HFF-Myc (cell line): ENCODE data around the gene PLOD3.
"Not testable (repeated sequence)": the region's sequence is repeated elsewhere in the genome, so short reads cannot be mapped to it uniquely, and the experiment has no call there.

Experiments used
- DNase-seq: peaks from one replicate; pipeline ENCODE4 v3.0.0-alpha.2; 2011; ENCODE audit warnings: low read depth; ENCODE audit errors: extremely low read depth
- H3K4me3 ChIP-seq: replicated peaks from 2 replicates; pipeline ENCODE4 v1.5.1; 2011; ENCODE audit warnings: low read depth, mild to moderate bottlenecking, control low read depth, low read length
- TF ChIP-seq, protein P1 (sequence below): IDR thresholded peaks from 2 replicates; pipeline ENCODE4 v1.5.1; 2012; ENCODE audit warnings: mild to moderate bottlenecking, low read depth, low read length, control low read depth; ENCODE audit errors: missing control alignments

Gene PLOD3

DNA sequence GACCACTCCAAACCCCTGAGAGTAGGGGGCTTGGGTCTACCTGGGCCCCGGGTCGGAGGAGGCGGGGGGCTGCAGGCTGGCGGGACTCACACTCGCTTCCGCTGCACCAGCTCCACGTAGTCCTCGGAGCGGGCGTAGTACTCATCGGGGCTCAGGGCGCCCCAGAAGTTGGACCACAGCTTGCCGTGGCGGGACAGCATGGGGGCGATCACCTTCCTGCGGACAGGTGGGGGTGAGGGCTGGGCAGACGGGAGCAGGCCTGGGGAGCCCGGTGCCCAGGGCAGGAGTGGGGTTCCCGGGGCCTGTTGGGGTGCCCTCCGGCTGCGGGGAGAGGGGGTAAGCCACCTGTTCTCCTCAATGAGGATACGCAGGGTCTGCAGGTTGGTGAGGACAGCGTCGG, 5.9 kb downstream of the PLOD3 start:
- no peak overlapping the region for H3K4me3 ChIP-seq
- DNase-seq, result no peak
- TF ChIP-seq, protein P1, sequence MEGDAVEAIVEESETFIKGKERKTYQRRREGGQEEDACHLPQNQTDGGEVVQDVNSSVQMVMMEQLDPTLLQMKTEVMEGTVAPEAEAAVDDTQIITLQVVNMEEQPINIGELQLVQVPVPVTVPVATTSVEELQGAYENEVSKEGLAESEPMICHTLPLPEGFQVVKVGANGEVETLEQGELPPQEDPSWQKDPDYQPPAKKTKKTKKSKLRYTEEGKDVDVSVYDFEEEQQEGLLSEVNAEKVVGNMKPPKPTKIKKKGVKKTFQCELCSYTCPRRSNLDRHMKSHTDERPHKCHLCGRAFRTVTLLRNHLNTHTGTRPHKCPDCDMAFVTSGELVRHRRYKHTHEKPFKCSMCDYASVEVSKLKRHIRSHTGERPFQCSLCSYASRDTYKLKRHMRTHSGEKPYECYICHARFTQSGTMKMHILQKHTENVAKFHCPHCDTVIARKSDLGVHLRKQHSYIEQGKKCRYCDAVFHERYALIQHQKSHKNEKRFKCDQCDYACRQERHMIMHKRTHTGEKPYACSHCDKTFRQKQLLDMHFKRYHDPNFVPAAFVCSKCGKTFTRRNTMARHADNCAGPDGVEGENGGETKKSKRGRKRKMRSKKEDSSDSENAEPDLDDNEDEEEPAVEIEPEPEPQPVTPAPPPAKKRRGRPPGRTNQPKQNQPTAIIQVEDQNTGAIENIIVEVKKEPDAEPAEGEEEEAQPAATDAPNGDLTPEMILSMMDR, result no peak

DNA sequence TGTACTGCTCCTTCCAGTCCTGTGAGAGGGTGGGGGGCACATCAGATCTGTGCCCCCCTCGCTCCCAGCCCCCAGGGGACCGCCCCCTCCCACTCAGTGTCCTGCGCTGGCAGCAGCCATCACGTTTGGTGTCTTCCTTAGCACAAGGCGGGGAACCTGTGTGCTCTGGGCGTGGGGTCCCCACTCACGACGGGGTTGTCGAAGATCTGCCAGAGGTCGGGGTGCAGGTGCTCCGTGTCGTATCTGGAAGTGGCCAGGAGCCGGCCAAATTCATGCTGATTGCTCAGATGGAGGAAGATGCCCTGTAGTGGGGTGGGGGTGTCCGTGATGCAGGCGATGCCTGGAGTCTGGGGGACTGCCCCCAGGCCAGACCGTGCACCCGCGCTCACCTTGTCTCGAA, 7.2 kb downstream of the PLOD3 start:
- TF ChIP-seq, protein P1, result no peak
- DNase-seq, result no peak
- H3K4me3 ChIP-seq, result no peak overlapping the region

DNA sequence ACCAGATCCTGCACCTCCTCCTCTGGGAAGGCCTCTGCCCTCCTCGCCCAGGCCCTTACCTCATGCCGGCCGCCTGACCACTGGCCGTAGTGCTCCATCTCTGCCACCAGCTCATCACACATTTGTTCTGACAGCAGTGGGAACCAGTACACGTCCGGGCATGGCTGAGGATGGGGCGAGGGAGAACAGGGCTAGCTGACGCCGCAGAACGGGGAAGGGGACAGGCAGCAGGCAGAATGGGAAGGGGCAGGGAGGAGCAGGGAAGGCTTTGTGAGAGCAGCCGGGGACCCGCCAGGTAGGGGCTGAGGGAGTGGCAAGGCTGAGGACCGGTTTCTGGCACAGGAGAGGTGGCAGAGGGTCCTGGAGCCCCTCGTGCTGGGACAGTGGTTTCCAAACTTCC, 8.6 kb downstream of the PLOD3 start:
- TF ChIP-seq, protein P1, result no peak
- H3K4me3 ChIP-seq, result no peak overlapping the region
- no peak for DNase-seq

DNA sequence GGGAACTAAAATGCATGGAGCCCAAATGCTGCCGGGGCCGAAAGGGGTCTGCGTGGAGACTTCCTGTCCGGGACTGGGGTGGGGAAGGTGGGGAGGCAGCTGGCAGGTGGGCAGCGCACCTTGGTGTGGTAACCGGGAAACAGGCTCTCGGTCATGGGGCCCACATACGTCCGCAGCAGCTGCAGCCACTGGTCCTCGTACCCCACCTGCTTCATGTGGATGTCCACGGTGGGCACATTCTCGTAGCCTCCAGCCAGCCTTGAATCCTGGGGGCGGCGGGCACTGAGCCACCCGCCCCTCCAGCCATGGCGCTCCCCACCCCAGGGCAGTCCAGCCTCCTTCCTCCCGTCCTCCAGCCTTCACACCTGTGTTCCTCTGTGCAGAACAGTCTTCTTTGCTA, 9.9 kb downstream of the PLOD3 start:
- no peak overlapping the region for H3K4me3 ChIP-seq
- DNase-seq, result no peak
- TF ChIP-seq, protein P1, result no peak

DNA sequence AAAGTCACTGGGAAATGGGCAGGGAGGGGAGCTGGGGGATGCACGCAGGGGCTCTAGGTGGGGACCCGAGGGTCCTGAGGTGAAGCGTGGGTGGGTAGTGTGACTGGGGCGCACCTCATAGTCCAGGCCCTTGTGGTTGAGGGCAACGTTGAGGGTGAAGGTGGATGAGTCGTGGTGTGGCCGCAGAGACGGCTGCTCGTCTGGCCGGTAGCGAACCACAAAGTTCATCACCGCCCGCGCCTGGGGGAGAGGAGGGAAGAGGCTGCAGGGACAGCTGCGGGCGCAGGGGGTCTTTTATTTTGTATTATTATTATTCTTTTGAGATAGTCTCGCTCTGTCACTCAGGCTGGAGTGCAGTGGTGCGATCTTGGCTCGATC, 10.7 kb downstream of the PLOD3 start:
- TF ChIP-seq, protein P1, result no peak
- no peak overlapping the region for H3K4me3 ChIP-seq

DNA sequence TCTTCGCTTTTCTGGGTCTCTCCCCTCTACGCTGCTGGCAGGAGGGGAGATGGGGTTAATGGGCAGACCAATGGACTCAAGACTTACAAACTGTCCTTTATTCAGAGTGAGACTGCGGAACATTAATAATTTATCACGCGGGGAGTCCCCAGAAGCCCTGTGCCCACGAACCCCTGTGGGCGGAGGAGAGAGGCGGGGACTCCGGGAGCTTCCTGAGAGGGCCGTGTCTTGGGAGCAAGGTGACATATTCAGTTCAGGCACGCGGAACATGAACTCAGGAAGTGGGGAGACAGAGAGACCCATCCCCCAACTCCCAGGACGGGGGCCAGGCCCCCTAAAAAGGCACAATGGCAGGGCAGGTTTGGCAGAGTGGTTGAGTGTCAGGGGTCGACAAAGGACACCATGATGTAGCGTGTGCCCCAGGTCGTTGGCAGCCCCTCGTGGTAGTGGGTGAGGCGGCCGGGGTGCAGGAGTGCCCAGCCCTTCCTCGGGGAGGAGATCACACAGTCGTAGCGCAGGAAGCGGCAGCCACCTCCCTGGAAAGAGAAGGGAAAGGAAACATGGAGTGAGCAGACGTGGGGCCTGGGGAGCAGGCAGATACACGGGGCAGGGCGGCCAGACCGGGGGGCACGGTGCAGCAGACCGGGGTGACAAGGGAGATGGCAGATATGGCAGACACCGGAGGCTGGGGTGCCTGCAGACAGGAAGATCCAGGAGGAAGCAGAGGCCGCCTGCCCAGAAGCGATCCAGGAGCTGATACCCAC, 11.3 kb downstream of the PLOD3 start:
- TF ChIP-seq, protein P1, result no peak
- DNase-seq, result no peak
- H3K4me3 ChIP-seq, result no peak overlapping the region

More for the DNA sequence above, 10.7 kb downstream of the PLOD3 start:
- no peak for DNase-seq

DNA sequence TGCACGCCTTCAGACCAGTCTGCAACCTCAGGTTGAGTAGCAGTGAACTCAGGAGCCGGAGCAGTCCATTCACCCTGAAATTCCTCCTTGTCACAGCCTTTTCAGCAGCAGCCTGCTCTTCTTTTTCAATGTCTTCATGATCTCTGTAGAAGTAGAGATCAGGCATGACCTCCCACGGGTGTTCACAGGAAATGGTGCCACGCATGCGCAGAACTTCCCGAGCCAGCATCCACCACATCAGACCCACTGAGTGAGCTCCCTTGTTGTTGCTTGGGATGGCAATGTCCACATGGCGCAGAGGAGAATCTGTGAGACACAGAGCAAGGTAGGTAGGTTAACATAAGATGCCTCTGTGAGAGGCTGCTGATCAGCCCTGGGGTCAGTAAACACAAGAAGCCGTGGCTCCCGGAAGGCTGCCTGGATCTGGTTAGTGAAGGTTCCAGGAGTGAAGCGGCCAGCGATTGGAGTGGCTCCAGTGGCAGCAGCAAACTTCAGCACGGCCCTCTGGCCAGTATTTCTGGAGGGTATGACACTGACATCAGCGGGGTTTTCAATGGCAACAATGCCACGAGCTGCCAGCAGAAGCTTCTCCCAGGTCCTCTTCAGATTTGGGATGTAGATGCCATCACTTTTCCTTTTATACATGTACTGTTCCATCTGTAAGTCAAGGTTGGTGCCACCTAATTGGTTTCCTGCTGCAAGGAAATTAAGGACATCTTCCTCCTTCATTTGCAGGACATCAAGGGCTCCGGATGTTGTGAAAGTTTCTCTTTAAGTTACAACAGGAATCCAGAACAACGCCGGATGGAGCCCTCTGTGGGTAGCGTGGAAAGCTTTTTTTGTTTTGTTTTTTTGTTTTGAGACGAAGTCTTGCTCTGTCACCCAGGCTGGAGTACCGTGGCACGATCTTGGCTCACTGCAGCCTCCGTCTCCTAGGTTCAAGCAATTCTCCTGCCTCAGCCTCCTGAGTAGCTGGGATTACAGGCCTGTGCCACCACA, 13.3 kb downstream of the PLOD3 start:
- H3K4me3 ChIP-seq, DNase-seq: not testable (repeated sequence)
